HG03045 (cell line): ENCODE results near the gene ERBB4.

Source experiments
- ATAC-seq: cut with Tn5 transposase; IDR thresholded peaks from one replicate; pipeline ENCODE4 v1.9.1; 2021; ENCODE audit warnings: mild to moderate bottlenecking, moderate library complexity; ENCODE audit not compliant: unreplicated experiment

Gene ERBB4

GRCh38 chr2:212538305-212539071, at the start of gene ERBB4:
Gene ERBB4, minus strand, starts transcription at chr2:212538802. Its CDS starts 272 bp downstream, at chr2:212538530.
- ATAC-seq: no peak

- no peak for ATAC-seq
Measured at GRCh38 chr2:212580117-212580516, 41.5 kb upstream of the ERBB4 start.

GRCh38 chr2:212556296-212556695, 17.7 kb upstream of the ERBB4 start:
- no peak for ATAC-seq

GRCh38 chr2:212554233-212554632, 15.6 kb upstream of the ERBB4 start:
- ATAC-seq: no peak

- ATAC-seq: no peak
Measured at GRCh38 chr2:212549941-212550340, 11.3 kb upstream of the ERBB4 start.

- ATAC-seq: no peak
Measured at GRCh38 chr2:212549463-212549862, 10.9 kb upstream of the ERBB4 start.

- ATAC-seq: no peak
Measured at GRCh38 chr2:212548455-212548819, 9.8 kb upstream of the ERBB4 start.

- ATAC-seq: no peak
Measured at GRCh38 chr2:212547716-212548454, 9.3 kb upstream of the ERBB4 start.

GRCh38 chr2:212546669-212547068, 8.1 kb upstream of the ERBB4 start:
- no peak for ATAC-seq

GRCh38 chr2:212540341-212540740, 1.7 kb upstream of the ERBB4 start:
- no peak for ATAC-seq

GRCh38 chr2:212539072-212539880, 674 bp upstream of the ERBB4 start:
- no peak for ATAC-seq

- ATAC-seq: no peak
Measured at GRCh38 chr2:212537726-212538304, 787 bp downstream of the ERBB4 start.

- no peak for ATAC-seq
Measured at GRCh38 chr2:212536817-212537725, 1.5 kb downstream of the ERBB4 start.

GRCh38 chr2:212535996-212536816, 2.4 kb downstream of the ERBB4 start:
- ATAC-seq: no peak

- ATAC-seq: no peak
Measured at GRCh38 chr2:212534336-212534735, 4.3 kb downstream of the ERBB4 start.

GRCh38 chr2:212532585-212532984, 6.0 kb downstream of the ERBB4 start:
- no peak for ATAC-seq

GRCh38 chr2:212532087-212532486, 6.5 kb downstream of the ERBB4 start:
- ATAC-seq: no peak

- ATAC-seq: no peak
Measured at GRCh38 chr2:212531499-212531898, 7.1 kb downstream of the ERBB4 start.

GRCh38 chr2:212530991-212531390, 7.6 kb downstream of the ERBB4 start:
- ATAC-seq: no peak
